CD4-positive, alpha-beta T cell treated with Interleukin-6 for 4 hours (primary cell): ENCODE measurements around the gene RAPGEF6.
"Not testable (repeated sequence)": the region's sequence is repeated elsewhere in the genome, so short reads cannot be mapped to it uniquely, and the experiment has no call there.

ENCODE experiments used
- DNase-seq: peaks from one replicate; pipeline ENCODE4 v3.0.0-alpha.2; 2020; ENCODE audit warnings: mixed read lengths

RAPGEF6 gene

GRCh38 chr5:131634996-131635683, at the start of gene RAPGEF6:
Gene RAPGEF6 (minus strand): TSS chr5:131635229. CDS start chr5:131635030, 199 bp downstream.
- peak; percentile 98 for DNase-seq

- no peak for DNase-seq
Measured at GRCh38 chr5:131684595-131684994, 49.6 kb upstream of the RAPGEF6 start.

- DNase-seq: no peak
Measured at GRCh38 chr5:131684051-131684450, 49.0 kb upstream of the RAPGEF6 start.

GRCh38 chr5:131682826-131683225, 47.8 kb upstream of the RAPGEF6 start:
- no peak for DNase-seq

GRCh38 chr5:131682175-131682574, 47.1 kb upstream of the RAPGEF6 start:
- no peak for DNase-seq

GRCh38 chr5:131679911-131680310, 44.9 kb upstream of the RAPGEF6 start:
- DNase-seq: no peak

- DNase-seq: not testable (repeated sequence)
Measured at GRCh38 chr5:131678273-131678672, 43.2 kb upstream of the RAPGEF6 start.

GRCh38 chr5:131677115-131677514, 42.1 kb upstream of the RAPGEF6 start:
- no peak for DNase-seq

GRCh38 chr5:131672776-131673175, 37.7 kb upstream of the RAPGEF6 start:
- DNase-seq: no peak

- no peak for DNase-seq
Measured at GRCh38 chr5:131671994-131672655, 37.1 kb upstream of the RAPGEF6 start.

GRCh38 chr5:131671409-131671808, 36.4 kb upstream of the RAPGEF6 start:
- no peak for DNase-seq

- DNase-seq: no peak
Measured at GRCh38 chr5:131664929-131665328, 29.9 kb upstream of the RAPGEF6 start.

- DNase-seq: no peak
Measured at GRCh38 chr5:131661933-131662332, 26.9 kb upstream of the RAPGEF6 start.

- no peak for DNase-seq
Measured at GRCh38 chr5:131659841-131660240, 24.8 kb upstream of the RAPGEF6 start.

- no peak for DNase-seq
Measured at GRCh38 chr5:131659290-131659689, 24.3 kb upstream of the RAPGEF6 start.

- no peak for DNase-seq
Measured at GRCh38 chr5:131654776-131655175, 19.7 kb upstream of the RAPGEF6 start.

- no peak for DNase-seq
Measured at GRCh38 chr5:131654309-131654708, 19.3 kb upstream of the RAPGEF6 start.

GRCh38 chr5:131649161-131649560, 14.1 kb upstream of the RAPGEF6 start:
- no peak for DNase-seq

GRCh38 chr5:131647048-131647769, 12.2 kb upstream of the RAPGEF6 start:
- DNase-seq: no peak

GRCh38 chr5:131644822-131645221, 9.8 kb upstream of the RAPGEF6 start:
- no peak for DNase-seq

- DNase-seq: no peak
Measured at GRCh38 chr5:131644370-131644769, 9.3 kb upstream of the RAPGEF6 start.

- no peak for DNase-seq
Measured at GRCh38 chr5:131641494-131641893, 6.5 kb upstream of the RAPGEF6 start.

GRCh38 chr5:131640043-131640856, 5.2 kb upstream of the RAPGEF6 start:
- DNase-seq: peak; percentile 65
